Gastrocnemius medialis (tissue), 4 donors: ENCODE measurements around the gene SCARF2. TPM values are rescaled to one million over a fixed set of nuclear protein-coding genes. Genes with fewer than 3 reads are reported as not detected.
"Not testable (repeated sequence)": the region's sequence is repeated elsewhere in the genome, so short reads cannot be mapped to it uniquely, and the experiment has no call there.

Experiments used
- ATAC-seq, 2 donors: fragments of 150-250 bp; one replicate each; pipeline ENCODE4 v1.9.1; 2016
- DNase-seq, 2 donors: peaks; one replicate each; pipeline ENCODE4 v3.0.0-alpha.2; 2019
- H3K27ac ChIP-seq, 4 donors: fragments of 200-600 bp; sonication (generic); 1 replicate in 1 of 4; 2 replicates in 3 of 4; pipeline ENCODE4 v1.5.1; 2016 to 2018; ENCODE audit warnings: mild to moderate bottlenecking in 2 of 4, moderate library complexity in 1 of 4
- H3K27me3 ChIP-seq, 3 donors: fragments of 200-600 bp; sonication (generic) in 2 of 3; 1 replicate in 1 of 3; 2 replicates in 2 of 3; pipeline versions ENCODE4 v1.5.1 to v1.6.0; 2016 to 2019; ENCODE audit warnings: mild to moderate bottlenecking in 1 of 3, moderate library complexity in 1 of 3
- H3K36me3 ChIP-seq, 2 donors: fragments of 200-600 bp; sonication (generic) in 1 of 2; one replicate each; pipeline ENCODE4 v1.5.1; 2017 to 2018
- H3K4me1 ChIP-seq, 2 donors: fragments of 200-600 bp; sonication (generic) in 1 of 2; one replicate each; pipeline ENCODE4 v1.5.1; 2016 to 2017; ENCODE audit warnings: mild to moderate bottlenecking in 2 of 2
- H3K4me3 ChIP-seq, 4 donors: fragments of 200-600 bp; sonication (generic) in 3 of 4; 1 replicate in 1 of 4; 2 replicates in 3 of 4; pipeline ENCODE4 v1.5.1; 2016 to 2019; ENCODE audit warnings: mild to moderate bottlenecking in 2 of 4
- H3K9me3 ChIP-seq, 3 donors: fragments of 200-600 bp; sonication (generic) in 2 of 3; 1 replicate in 1 of 3; 2 replicates in 2 of 3; pipeline ENCODE4 v1.5.1; 2016 to 2019
- CTCF ChIP-seq, 5 experiments: fragments of 450-650 bp in 3 of 5; fragments of 200-600 bp in 2 of 5; sonication (generic) in 2 of 5; IDR thresholded peaks in 4 of 5; conservative IDR thresholded peaks in 1 of 5; 1 replicate in 4 of 5; 2 replicates in 1 of 5; pipeline ENCODE4 v1.5.1; 2016 to 2019; ENCODE audit warnings: antibody characterized with exemption in 5 of 5, mild to moderate bottlenecking in 3 of 5, moderate library complexity in 3 of 5
- POLR2A ChIP-seq, 2 donors: fragments of 450-650 bp; IDR thresholded peaks; one replicate each; pipeline ENCODE4 v1.6.1; 2017; ENCODE audit warnings: antibody characterized with exemption in 2 of 2, mild to moderate bottlenecking in 2 of 2, moderate library complexity in 2 of 2
- in situ Hi-C, 4 donors: fragments of 200-750 bp; cut with MboI; loops; one replicate each; pipeline versions ENCODE4 v1.15.0 to v1.8.0; 2017; ENCODE audit warnings: low sequenced_read_pairs in 4 of 4
- intact Hi-C: fragments of 100-400 bp; cut with DNase I; formaldehyde crosslinking; loops from one replicate; pipeline ENCODE4 v1.15.1; 2023; ENCODE audit warnings: low total_unique reads
- total RNA-seq, 4 donors: library from RNA; depleted of rRNA; stranded (reverse); fragments of >200 nt; gene quantifications; one replicate each; pipeline versions ENCODE4 v1.1.0 to v1.2.3, GENCODE V29; 2016

Gene SCARF2
- total RNA-seq, 4 donors from 2014 or later: 1.8 to 4.0 (median 2.3) TPM

GRCh38 chr22:20471126-20471833 lies 33.7 kb upstream of the SCARF2 start:
- Histone ChIP-seq H3K27me3 (no peaks in the 10 kb centered on the region), H3K36me3 (peaks cover 0 to 4% of the 10 kb centered on the region in 2 donors), H3K9me3 (no peaks in the 10 kb centered on the region), H3K4me3 (no peak overlapping the region), H3K27ac (no peak overlapping the region), H3K4me1 (no peaks in the 10 kb centered on the region)
- DNase-seq: no peak
- intact Hi-C loops (no loop called here), in situ Hi-C loops (loop anchor here in 1 of 4 donors (25.0 kb wide), 1 partner anchor 216 kb away; no protein-coding TSS in a partner anchor)
- no peak for ATAC-seq
- no peak for TF ChIP-seq CTCF (IDR thresholded peaks at IDR 0.05 in 4 of 5, conservative IDR thresholded peaks at IDR 0.05 in 1 of 5)
- no peak for TF ChIP-seq POLR2A (IDR thresholded peaks at IDR 0.05)

DNA sequence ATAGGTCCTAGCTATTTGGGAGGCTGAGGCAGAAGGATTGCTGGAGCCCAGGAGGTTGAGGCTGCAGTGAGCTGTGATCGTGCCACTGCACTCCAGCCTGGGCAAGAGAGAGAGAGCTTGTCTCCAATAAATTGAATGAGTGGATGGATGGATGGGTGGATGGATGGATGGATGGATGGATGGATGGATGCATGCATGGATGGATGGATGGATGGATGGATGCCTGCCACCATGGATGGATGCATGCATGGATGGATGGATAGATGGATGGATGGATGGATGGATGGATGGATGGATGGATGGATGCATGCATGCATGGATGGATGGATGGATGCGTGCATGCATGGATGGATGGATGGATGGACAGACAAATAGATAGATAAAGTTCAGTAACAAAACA lies 32.9 kb upstream of the SCARF2 start:
- H3K4me3 ChIP-seq, H3K9me3 ChIP-seq, H3K4me1 ChIP-seq, ATAC-seq, H3K27ac ChIP-seq, H3K27me3 ChIP-seq, intact Hi-C loops, DNase-seq, H3K36me3 ChIP-seq: not testable (repeated sequence)
- in situ Hi-C loops: loop anchor here in 1 of 4 donors (25.0 kb wide), 1 partner anchor 217 kb away; no protein-coding TSS in a partner anchor

- Histone ChIP-seq H3K36me3 (peaks cover 0 to 13% of the 10 kb centered on the region in 2 donors), H3K27ac (no peak overlapping the region), H3K27me3 (no peaks in the 10 kb centered on the region), H3K4me1 (no peaks in the 10 kb centered on the region), H3K9me3 (no peaks in the 10 kb centered on the region), H3K4me3 (no peak overlapping the region)
- intact Hi-C loops: no loop called here
- TF ChIP-seq CTCF (IDR thresholded peaks at IDR 0.05 in 4 of 5, conservative IDR thresholded peaks at IDR 0.05 in 1 of 5) (no peak), POLR2A (IDR thresholded peaks at IDR 0.05) (no peak)
- DNase-seq (no peak), ATAC-seq (no peak)
- in situ Hi-C loops: loop anchor here in 2 of 4 donors (10.0 to 25.0 kb wide), 2 partner anchors 54 to 218 kb away; no protein-coding TSS in a partner anchor
Measured at GRCh38 chr22:20469110-20469868, 31.7 kb upstream of the SCARF2 start.

- intact Hi-C loops: no loop called here
- TF ChIP-seq POLR2A (IDR thresholded peaks at IDR 0.05): no peak
- TF ChIP-seq CTCF (IDR thresholded peaks at IDR 0.05 in 4 of 5, conservative IDR thresholded peaks at IDR 0.05 in 1 of 5): no peak
- DNase-seq (no peak), ATAC-seq (no peak)
- H3K4me3 ChIP-seq: no peak overlapping the region
- H3K27me3 ChIP-seq: no peaks in the 10 kb centered on the region
- H3K27ac ChIP-seq: no peak overlapping the region
- in situ Hi-C loops: loop anchor here in 2 of 4 donors (10.0 to 25.0 kb wide), 2 partner anchors 52 to 220 kb away; no protein-coding TSS in a partner anchor
- no peaks in the 10 kb centered on the region for H3K9me3 ChIP-seq
- peaks cover 0 to 13% of the 10 kb centered on the region in 2 donors for H3K36me3 ChIP-seq
- peaks cover 13 to 17% of the 10 kb centered on the region in 2 donors for H3K4me1 ChIP-seq
Measured at GRCh38 chr22:20466659-20467379, 29.2 kb upstream of the SCARF2 start.
